Nephron progenitor cell (in vitro differentiated cells): ENCODE measurements around the gene NLGN2.

Experiments used
- DNase-seq: peaks from one replicate; pipeline ENCODE4 v3.0.0; 2021
- H3K27ac Mint-ChIP-seq: 2 replicates; pipeline ENCODE4 v1.8.0; 2021; ENCODE audit warnings: mild to moderate bottlenecking, moderate library complexity, mixed read lengths
- H3K27me3 Mint-ChIP-seq: 2 replicates; pipeline ENCODE4 v1.8.0; 2021; ENCODE audit warnings: mild to moderate bottlenecking, low read depth, mixed read lengths; ENCODE audit not compliant: poor library complexity
- H3K36me3 Mint-ChIP-seq: 2 replicates; pipeline ENCODE4 v1.8.0; 2021; ENCODE audit warnings: low read depth, mixed read lengths
- H3K4me1 Mint-ChIP-seq: 2 replicates; pipeline ENCODE4 v1.8.0; 2021; ENCODE audit warnings: mixed read lengths
- H3K4me3 Mint-ChIP-seq: 2 replicates; pipeline ENCODE4 v1.8.0; 2021; ENCODE audit warnings: mild to moderate bottlenecking, moderate library complexity, mixed read lengths
- H3K9me3 Mint-ChIP-seq: 2 replicates; pipeline ENCODE4 v1.8.0; 2021; ENCODE audit warnings: mild to moderate bottlenecking, moderate library complexity, mixed read lengths
- TF ChIP-seq, protein P1 (sequence below): fragments of 200-600 bp; sonication (generic); IDR thresholded peaks from 2 replicates; pipeline ENCODE4 v1.5.0; 2021; ENCODE audit warnings: antibody characterized with exemption

NLGN2 gene

DNA sequence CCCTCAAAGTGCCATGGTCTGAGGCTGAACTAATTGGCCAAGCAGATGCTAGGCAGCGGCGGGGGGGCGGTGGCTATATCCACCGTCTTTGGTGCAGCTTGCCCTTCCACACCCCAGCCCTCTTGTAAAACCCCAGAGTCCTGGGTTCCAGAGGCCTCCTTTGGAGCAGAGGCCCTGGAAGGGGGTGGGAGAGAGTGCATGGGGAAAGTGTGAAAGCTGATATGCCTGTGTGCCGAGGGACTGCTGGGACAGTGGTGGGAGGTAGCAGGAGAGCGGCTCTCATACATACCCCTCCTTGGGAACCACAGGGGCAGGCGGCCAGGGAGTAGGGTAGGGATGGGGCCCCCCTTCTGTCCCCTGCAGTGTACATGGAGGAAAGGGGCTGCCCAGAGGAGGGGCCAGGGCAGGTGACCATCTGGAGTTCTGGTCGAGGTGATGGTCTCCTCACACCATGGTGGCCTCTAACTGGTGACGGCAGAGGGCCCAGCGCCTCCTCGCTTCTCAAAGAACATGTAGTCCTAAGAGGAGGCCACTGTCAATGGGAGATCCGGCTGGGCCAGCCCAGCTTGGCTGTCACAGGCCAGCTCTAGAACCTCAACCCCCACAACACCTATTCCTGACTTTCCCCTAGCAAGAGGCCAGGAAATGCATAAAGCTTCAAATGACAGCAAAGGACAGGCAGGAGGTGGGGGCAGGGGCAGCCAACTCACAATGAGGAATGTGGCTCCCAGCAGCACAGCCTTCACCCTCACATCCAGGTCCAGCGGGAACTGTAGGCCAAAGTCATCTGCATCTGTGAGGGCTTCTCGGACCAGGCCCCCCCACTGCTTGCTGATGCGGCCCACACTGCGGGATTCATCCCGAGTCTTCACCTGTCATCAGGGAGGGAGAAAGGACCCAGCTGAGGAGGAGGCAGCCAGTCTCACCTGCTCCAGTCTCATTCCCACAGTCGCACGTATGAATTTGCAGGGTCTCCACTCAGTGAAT, 17.4 kb upstream of the NLGN2 start:
- Mint-ChIP-seq H3K27me3 (peaks cover 1% of the 10 kb centered on the region), H3K4me1 (peaks cover 39% of the 10 kb centered on the region), H3K9me3 (no peaks in the 10 kb centered on the region), H3K36me3 (peaks cover 24% of the 10 kb centered on the region), H3K4me3 (no peak overlapping the region), H3K27ac (no peak overlapping the region)
- TF ChIP-seq, protein P1, sequence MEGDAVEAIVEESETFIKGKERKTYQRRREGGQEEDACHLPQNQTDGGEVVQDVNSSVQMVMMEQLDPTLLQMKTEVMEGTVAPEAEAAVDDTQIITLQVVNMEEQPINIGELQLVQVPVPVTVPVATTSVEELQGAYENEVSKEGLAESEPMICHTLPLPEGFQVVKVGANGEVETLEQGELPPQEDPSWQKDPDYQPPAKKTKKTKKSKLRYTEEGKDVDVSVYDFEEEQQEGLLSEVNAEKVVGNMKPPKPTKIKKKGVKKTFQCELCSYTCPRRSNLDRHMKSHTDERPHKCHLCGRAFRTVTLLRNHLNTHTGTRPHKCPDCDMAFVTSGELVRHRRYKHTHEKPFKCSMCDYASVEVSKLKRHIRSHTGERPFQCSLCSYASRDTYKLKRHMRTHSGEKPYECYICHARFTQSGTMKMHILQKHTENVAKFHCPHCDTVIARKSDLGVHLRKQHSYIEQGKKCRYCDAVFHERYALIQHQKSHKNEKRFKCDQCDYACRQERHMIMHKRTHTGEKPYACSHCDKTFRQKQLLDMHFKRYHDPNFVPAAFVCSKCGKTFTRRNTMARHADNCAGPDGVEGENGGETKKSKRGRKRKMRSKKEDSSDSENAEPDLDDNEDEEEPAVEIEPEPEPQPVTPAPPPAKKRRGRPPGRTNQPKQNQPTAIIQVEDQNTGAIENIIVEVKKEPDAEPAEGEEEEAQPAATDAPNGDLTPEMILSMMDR, result no peak
- no peak for DNase-seq

GRCh38 chr17:7391307-7391706, 16.3 kb upstream of the NLGN2 start:
- TF ChIP-seq, protein P1, result no peak
- peaks cover 4% of the 10 kb centered on the region for H3K27me3 Mint-ChIP-seq
- no peak overlapping the region for H3K4me3 Mint-ChIP-seq
- peaks cover 46% of the 10 kb centered on the region for H3K4me1 Mint-ChIP-seq
- no peaks in the 10 kb centered on the region for H3K9me3 Mint-ChIP-seq
- no peak for DNase-seq
- peaks cover 24% of the 10 kb centered on the region for H3K36me3 Mint-ChIP-seq
- H3K27ac Mint-ChIP-seq, result no peak overlapping the region

GRCh38 chr17:7392696-7393612, 14.7 kb upstream of the NLGN2 start:
- Mint-ChIP-seq H3K36me3 (peaks cover 24% of the 10 kb centered on the region), H3K9me3 (no peaks in the 10 kb centered on the region), H3K4me3 (peak overlapping the region; percentile 74), H3K27ac (no peak overlapping the region), H3K4me1 (peaks cover 46% of the 10 kb centered on the region), H3K27me3 (peaks cover 4% of the 10 kb centered on the region)
- no peak for DNase-seq
- TF ChIP-seq, protein P1, result no peak

- no peaks in the 10 kb centered on the region for H3K9me3 Mint-ChIP-seq
- H3K4me1 Mint-ChIP-seq, result peaks cover 46% of the 10 kb centered on the region
- peaks cover 24% of the 10 kb centered on the region for H3K36me3 Mint-ChIP-seq
- DNase-seq, result peak; percentile 67
- peaks cover 4% of the 10 kb centered on the region for H3K27me3 Mint-ChIP-seq
- TF ChIP-seq, protein P1, result no peak
- peak overlapping the region; percentile 90 for H3K4me3 Mint-ChIP-seq
- no peak overlapping the region for H3K27ac Mint-ChIP-seq
These were observed 13.8 kb upstream of the NLGN2 start for GRCh38 chr17:7393613-7394451.

GRCh38 chr17:7394452-7395191, 13.0 kb upstream of the NLGN2 start, which contains the start of gene PLSCR3:
TSS of gene PLSCR3 (minus strand) at chr17:7394525. CDS start at chr17:7394110, 415 bp downstream.
- peaks cover 4% of the 10 kb centered on the region for H3K27me3 Mint-ChIP-seq
- peaks cover 21% of the 10 kb centered on the region for H3K36me3 Mint-ChIP-seq
- peak within 1 kb of the TSS; percentile 94 for H3K27ac Mint-ChIP-seq
- H3K4me3 Mint-ChIP-seq, result peak within 1 kb of the TSS; percentile 93
- TF ChIP-seq, protein P1, result peak; percentile 53
- peaks cover 45% of the 10 kb centered on the region for H3K4me1 Mint-ChIP-seq
- H3K9me3 Mint-ChIP-seq, result no peaks in the 10 kb centered on the region
- peak; percentile 90 for DNase-seq
